ENCODE results near the gene GPR12.

DNA sequence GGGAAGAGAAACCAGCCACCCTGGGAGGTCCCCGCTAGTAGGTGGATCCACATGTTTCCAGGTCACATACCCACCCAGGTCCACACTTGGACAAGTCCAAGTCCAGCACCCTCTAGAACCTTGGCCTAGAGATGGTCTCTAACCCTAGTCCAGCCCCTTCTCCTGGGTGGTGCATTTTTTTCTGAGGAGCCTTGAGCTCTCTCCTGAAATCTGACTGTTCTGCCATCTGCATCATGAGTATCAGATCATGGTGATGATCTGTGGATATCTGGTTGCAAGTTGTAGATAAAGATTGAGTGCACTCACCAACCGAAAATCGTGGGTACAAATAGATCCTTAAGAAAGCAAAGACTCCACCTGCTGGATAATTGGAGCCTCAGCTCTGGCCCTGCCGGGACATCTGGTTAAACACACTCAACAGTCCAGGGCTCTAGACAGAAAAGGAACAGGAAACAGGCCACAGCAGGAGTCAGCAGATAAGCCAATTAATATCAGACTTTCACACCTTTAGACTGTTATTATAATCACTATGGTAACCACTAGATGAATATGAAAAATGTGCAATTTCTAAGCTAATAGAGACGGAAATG, 41.1 kb downstream of the GPR12 start:
- TF ChIP-seq CTCF (conservative IDR thresholded peaks at IDR 0.05; ENCODE audit: low read length), result 0 out of 2 replicates have a peak, but pooled peaks have one; percentile 24
- TF ChIP-seq EZH2phosphoT487 (IDR thresholded peaks at IDR 0.05; ENCODE audit: borderline replicate concordance, low read depth, low read length), result no peak
